Thoracic aorta (tissue), 2 donors: ENCODE data around the gene EHD4. TPM values are rescaled to one million over a fixed set of nuclear protein-coding genes. Genes with fewer than 3 reads are reported as not detected.

Source experiments
- ATAC-seq: fragments of 150-250 bp; one replicate; pipeline ENCODE4 v1.8.0; 2017; ENCODE audit warnings: low read depth; ENCODE audit not compliant: insufficient number of reproducible peaks, low FRiP score
- DNase-seq: peaks from one replicate; pipeline ENCODE4 v3.0.0-alpha.2; 2020; ENCODE audit warnings: low spot score
- H3K27ac ChIP-seq, 2 donors: fragments of 200-600 bp; sonication (generic); 1 replicate in 1 of 2; 2 replicates in 1 of 2; pipeline ENCODE4 v1.5.1; 2016; ENCODE audit warnings: mild to moderate bottlenecking in 2 of 2, moderate library complexity in 2 of 2
- H3K27me3 ChIP-seq: fragments of 200-600 bp; sonication (generic); replicated peaks from 2 replicates; pipeline ENCODE4 v1.6.0; 2016; ENCODE audit warnings: mild to moderate bottlenecking; ENCODE audit not compliant: insufficient read depth
- H3K36me3 ChIP-seq: fragments of 200-600 bp; sonication (generic); one replicate; pipeline ENCODE4 v1.5.1; 2016
- H3K4me1 ChIP-seq, 2 donors: fragments of 200-600 bp; sonication (generic); 1 replicate in 1 of 2; 2 replicates in 1 of 2; pipeline versions ENCODE4 v1.5.1 to v1.6.0; 2016; ENCODE audit warnings: low read depth in 2 of 2, mild to moderate bottlenecking in 1 of 2; ENCODE audit not compliant: control insufficient read depth in 1 of 2
- H3K4me3 ChIP-seq: fragments of 200-600 bp; sonication (generic); 2 replicates; pipeline ENCODE4 v1.5.1; 2016; ENCODE audit warnings: mild to moderate bottlenecking
- H3K9me3 ChIP-seq: fragments of 200-600 bp; sonication (generic); 2 replicates; pipeline ENCODE4 v1.5.1; 2016
- CTCF ChIP-seq: fragments of 200-600 bp; sonication (generic); IDR thresholded peaks from one replicate; pipeline ENCODE4 v1.5.1; 2019; ENCODE audit warnings: antibody characterized with exemption
- total RNA-seq, 2 donors: library from RNA; depleted of rRNA; stranded (reverse); fragments of >200 nt; gene quantifications; one replicate each; pipeline versions ENCODE4 v1.1.0 to v1.2.3, GENCODE V29; 2016

EHD4 gene
- total RNA-seq, 2 donors from 2014 or later, result 43.6 to 48.1 TPM

GRCh38 chr15:42001236-42001635 is 28.9 kb upstream of the EHD4 start:
- Histone ChIP-seq H3K27ac (no peak overlapping the region), H3K4me1 (no peaks in the 10 kb centered on the region), H3K9me3 (no peaks in the 10 kb centered on the region), H3K4me3 (no peak overlapping the region), H3K36me3 (no peaks in the 10 kb centered on the region), H3K27me3 (no peaks in the 10 kb centered on the region)
- no peak for ATAC-seq
- no peak for DNase-seq
- TF ChIP-seq CTCF, result no peak

GRCh38 chr15:41999290-42000285 is 27.2 kb upstream of the EHD4 start:
- ATAC-seq (no peak), DNase-seq (no peak)
- no peaks in the 10 kb centered on the region for H3K4me1 ChIP-seq
- no peak for TF ChIP-seq CTCF
- no peak overlapping the region for H3K27ac ChIP-seq
- H3K36me3 ChIP-seq, result no peaks in the 10 kb centered on the region
- no peaks in the 10 kb centered on the region for H3K9me3 ChIP-seq
- no peak overlapping the region for H3K4me3 ChIP-seq
- no peaks in the 10 kb centered on the region for H3K27me3 ChIP-seq

GRCh38 chr15:41997845-41998244 is 25.5 kb upstream of the EHD4 start:
- H3K9me3 ChIP-seq, result no peaks in the 10 kb centered on the region
- no peak for DNase-seq
- ATAC-seq, result no peak
- H3K27me3 ChIP-seq, result no peaks in the 10 kb centered on the region
- no peaks in the 10 kb centered on the region for H3K36me3 ChIP-seq
- no peak overlapping the region for H3K27ac ChIP-seq
- H3K4me3 ChIP-seq, result no peak overlapping the region
- H3K4me1 ChIP-seq, result no peaks in the 10 kb centered on the region
- TF ChIP-seq CTCF, result no peak

GRCh38 chr15:41996921-41997592 is 24.7 kb upstream of the EHD4 start:
- DNase-seq (no peak), ATAC-seq (no peak)
- no peaks in the 10 kb centered on the region for H3K36me3 ChIP-seq
- no peaks in the 10 kb centered on the region for H3K4me1 ChIP-seq
- H3K9me3 ChIP-seq, result no peaks in the 10 kb centered on the region
- no peaks in the 10 kb centered on the region for H3K27me3 ChIP-seq
- no peak for TF ChIP-seq CTCF
- no peak overlapping the region for H3K27ac ChIP-seq
- no peak overlapping the region for H3K4me3 ChIP-seq

- DNase-seq, result no peak
- Histone ChIP-seq H3K27me3 (no peaks in the 10 kb centered on the region), H3K9me3 (no peaks in the 10 kb centered on the region), H3K27ac (no peak overlapping the region), H3K4me3 (no peak overlapping the region), H3K4me1 (no peaks in the 10 kb centered on the region), H3K36me3 (no peaks in the 10 kb centered on the region)
- ATAC-seq, result no peak
- no peak for TF ChIP-seq CTCF
Observed at GRCh38 chr15:41996376-41996775, 24.0 kb upstream of the EHD4 start.
